CD4-positive, alpha-beta T cell treated with Interleukin-12 subunit alpha and Interleukin-12 subunit beta, for 1 hour (primary cell): ENCODE results near the gene ZNF831.
A peak's percentile ranks its signal among the peaks of the same experiment; 100 is the strongest.

Experiments
- DNase-seq: peaks from one replicate; pipeline ENCODE4 v3.0.0-alpha.2; 2020

The ZNF831 gene

DNA sequence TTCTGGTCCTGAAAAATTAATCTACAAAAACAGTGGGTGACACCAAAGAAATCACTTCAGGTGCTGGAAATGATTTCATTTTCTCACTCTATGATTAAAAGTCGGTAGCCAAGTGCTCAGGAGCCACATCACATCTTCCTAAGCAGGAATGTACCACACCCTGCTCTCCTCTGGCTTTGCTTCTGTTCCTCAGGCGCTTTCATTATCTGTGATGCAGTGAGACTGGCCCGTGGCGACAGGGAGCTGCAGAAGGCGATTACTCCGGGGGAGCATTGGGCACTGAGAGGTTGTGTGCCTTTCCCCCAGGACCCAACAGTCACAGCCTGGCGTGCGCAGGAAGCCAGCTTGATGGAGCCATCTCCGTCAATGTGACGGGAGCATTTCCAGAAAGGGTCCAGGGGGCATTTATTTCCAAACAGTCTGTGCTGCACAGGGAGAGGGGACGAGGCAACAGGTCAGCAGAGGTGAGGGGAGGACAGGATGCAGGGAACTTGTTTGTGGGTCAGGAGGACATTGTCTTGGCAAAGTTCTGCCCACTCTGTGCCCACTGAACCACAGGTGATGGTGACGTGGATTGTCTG, 5.6 kb upstream of the ZNF831 start:
- DNase-seq = no peak

DNA sequence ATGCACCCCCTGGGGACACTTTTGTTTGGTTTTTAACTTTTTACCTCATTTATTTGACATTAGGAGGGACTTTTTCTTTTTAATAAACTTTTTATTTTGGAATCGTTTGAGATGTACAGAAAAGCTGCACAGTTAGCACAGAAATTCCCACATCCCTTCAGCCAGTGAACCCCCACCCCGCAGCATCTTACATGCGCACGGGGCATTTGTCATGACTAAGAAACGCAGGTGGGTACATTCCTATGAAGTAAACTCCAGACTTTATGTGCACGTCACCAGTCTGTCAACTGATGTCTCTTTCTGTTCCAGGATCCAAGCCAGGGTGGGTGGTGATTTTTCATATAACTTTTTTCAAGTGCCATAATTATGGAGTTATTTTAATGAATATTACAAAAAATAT, 4.9 kb upstream of the ZNF831 start:
- DNase-seq = no peak

DNA sequence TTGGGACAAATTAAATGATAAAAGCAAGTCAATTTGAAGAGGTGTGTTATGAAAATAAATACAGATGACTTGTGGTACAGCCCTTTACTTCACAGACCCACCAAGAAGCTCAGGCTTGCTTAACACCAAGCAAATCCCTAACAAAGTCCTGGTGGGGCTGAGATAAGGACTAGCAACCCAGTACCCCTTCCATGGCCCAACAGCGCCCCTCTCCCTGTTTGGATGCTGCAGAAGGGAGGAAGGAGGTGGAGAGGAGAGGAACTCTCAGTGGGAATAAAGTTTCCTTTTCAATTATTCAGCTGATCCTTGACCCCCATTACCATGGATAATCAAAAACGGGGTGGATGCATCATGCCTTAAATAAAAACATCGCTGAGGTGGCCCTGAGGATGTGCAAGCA, 4.5 kb upstream of the ZNF831 start:
- DNase-seq = no peak

DNA sequence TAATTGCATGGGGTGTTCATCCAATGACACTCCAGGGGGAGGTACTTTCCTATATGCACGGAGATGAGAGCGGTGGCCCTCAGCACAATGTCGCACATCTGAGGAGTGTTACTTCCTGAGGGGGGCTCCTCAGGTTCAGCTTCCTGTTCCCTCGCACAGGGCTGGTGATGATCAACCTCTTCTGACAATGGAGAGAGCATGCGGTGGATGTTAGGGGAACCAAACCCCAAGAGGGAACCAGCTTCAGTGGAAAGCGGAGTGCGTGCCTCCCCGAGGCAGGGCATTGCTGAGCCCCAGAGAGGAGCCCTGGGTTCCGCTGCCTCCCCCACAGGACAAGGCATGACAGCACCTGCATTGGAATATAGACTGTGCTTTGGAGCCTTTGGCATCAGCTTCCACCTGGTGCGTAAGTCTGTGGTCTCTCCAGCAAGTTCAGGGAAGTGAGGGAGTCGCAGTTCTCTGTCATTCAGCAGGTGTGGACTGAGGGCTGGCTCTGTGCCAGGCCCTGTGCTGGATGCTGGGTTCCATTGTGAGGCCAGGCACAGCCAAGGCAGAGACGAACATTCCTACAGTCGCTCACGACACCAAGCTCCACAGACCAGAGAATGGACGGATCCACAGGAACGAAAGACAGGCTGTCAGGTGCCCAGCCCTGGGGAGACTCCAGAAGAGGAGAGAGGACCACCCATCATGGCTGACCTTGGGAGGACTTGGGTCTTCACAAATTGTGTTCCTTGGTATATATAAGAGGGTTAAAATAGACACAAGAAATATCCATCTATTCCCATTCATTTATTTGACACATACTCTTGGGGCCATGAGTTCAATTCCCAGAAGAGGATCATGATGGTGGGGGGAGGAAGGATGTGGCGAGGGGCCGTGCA, 3.9 kb upstream of the ZNF831 start:
- DNase-seq = peak; percentile 89

DNA sequence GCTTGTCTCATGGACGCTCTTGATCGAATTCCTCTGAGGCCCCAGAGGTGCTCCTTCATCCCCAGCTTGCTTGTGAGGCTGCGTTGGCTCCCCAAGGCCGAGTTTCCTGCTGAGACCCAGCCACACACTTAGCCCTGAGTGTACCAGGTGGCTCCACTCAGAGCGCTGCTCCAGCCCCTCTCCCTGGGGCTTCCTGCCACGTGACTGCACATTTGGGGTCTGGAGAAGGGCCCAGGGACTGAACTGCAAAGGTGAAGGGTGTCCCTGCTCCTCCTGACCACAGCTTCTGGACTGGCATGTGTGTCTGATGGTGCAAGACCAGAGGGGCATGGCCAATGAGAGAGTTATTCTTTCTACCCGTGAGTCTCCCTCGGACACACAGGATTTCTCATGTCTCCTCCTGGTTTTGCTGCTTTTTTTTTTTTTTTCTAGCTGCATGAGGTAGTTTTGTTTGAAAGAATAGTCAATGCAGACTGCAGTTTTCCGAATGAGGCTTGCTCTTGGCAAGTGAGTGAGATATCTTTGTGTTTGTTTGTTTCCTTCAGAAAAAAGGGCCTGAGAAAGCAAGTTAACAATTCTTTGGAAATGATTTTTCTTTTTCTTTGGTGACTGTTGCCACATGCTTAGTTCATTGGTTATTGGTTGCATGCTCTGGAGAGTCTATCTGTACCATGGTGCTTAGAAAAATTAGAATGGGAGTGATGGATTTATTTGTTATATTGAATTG, 3.1 kb upstream of the ZNF831 start:
- peak; percentile 56 for DNase-seq

DNA sequence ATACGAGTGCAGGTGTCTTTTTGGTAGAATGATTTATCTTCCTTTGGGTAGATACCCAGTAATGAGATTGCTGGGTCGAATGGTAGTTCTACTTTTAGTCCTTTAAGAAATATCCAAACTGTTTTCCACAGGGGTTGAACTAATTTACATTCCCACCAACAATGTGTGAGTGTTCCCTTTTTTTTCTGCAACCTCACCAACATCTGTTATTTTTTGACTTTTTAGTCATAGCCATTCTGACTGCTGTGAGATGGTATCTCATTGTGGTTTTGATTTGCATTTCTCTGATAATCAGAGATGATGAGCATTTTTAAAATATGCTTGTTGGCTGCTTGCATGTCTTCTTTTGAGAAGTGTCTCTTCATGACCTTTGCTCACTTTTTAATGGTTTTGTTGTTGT, 1.9 kb upstream of the ZNF831 start:
- peak; percentile 71 for DNase-seq

DNA sequence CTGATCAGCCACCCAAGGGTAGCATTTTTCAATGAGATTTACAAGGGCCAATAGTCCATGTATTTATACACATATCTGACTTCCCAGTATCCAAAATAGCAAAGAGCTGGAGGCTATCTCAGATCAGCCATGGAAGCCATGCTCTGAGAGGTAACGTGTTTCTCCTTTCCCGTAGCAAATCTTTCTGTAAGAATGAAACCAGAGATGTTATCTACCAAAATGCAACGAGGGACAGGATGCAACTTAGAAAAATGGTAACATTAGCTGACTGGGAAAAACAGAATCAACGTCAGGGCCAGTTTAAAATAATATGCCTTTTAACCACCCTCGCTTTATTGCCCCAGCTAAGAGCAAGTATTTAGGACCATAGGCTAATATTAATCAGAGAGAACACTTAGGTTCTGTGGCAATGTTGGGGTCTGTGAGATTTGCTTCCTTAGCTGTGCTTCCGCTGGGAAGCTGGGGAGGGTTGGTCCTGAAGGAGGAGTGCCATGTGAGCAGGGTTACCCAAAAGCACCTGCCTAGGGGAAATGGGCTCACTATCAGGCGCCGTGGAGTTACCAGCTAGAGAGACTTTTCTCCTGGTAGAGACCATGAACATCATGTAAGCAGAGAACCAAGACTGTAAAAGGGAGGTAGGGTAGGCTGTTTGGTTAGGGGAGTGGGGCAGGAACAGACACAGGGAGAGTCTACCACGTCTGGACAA, 1.2 kb downstream of the ZNF831 start:
- DNase-seq = peak; percentile 71

DNA sequence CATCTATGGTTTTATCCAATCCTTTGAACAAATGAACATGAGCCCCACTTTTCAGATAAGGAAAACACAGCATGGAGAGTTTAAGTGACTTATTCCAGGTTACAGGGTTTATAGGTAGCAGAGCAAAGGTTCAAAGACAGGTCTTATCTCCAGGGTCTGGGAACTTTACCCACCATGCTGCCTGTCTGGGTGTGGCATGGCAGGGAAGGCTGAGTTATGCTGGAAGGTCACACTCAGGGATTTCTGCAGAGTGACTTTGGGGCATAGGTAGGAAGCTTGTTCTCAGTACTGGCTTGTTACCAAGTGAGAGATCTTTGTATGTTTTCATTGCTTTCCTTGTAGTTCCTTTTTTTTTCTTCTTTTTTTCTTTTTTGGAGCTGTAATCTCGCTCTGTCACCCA, 1.8 kb downstream of the ZNF831 start:
- DNase-seq = peak; percentile 51

DNA sequence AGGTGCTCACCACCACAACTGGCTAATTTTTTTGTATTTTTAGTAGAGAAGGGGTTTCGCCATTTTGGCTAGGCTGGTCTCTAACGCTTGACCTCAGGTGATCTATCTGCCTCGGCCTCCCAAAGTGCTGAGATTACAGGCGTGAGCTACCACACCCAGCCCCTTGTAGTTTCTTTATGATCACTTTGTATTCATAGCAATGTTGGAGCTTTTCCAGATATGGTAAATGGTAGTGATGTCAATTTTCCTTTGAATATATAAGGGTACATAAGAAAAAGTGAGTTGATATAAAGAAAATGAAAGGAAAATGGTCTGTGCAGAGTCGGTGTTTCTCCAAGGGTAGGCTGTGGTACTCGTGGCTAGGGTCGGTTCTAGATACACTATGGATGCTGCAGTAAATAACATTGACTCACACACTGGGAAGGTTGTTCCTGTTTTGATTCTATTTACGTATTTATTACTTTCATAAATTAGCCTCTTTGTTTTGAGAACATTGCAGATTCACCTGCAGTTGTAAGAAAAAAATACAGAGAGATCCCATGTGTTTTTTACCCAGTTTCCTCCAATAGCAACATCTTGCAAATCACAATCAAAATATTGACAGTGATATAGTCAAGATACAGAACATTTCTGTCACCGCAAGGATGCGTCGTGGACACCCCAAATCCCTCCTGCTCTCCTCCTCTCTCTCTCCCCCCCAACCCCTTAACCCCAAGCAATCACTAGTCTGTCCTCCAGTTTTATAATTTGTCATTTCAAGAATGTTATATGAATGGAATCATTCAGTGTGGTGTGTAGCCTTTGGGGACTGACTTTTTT, 2.5 kb downstream of the ZNF831 start:
- DNase-seq = peak; percentile 76

DNA sequence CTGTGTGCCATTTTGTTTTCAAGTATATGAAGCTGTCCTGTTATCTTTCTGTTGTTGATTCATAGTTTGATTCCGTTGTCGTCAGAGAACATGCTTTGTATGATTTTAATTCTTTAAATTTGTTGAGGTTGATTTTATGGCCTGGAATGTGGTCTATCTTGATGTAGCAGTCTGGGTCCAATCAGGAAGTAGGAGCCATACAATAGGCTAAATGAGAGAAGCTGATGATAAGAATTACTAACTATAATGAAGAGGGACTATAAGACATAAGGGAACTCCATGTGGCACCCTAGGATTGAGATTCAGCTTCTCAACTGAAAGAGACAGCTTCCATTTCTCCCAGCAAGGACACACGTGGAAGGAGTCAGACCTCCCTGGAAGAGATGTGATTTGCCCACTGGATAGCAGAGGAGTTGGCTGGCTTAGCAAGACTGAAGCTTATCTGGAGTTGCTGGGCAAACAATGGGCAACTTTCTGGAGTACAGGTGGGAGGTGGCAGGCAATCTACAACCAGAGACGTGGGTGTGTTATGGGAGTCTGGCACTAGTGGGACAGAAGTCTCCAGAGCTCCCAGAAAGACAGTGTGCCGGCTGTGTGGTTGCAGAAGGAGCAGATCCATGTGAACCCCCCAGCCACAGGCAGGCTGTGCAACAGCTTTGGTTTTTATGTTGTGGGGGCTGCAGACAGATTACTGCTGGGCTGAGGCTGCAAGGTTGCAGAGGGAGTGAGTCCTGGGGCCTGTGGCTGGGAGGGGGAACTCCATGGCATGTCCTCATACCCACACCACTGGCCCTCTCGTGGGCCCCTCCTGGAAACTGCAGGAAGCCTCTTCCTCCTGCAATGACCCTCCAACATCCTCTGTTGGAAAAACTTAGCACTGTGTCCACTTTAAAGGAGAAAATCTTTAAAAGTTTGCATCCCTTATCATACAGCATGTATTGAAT, 7.1 kb downstream of the ZNF831 start:
- DNase-seq = no peak

DNA sequence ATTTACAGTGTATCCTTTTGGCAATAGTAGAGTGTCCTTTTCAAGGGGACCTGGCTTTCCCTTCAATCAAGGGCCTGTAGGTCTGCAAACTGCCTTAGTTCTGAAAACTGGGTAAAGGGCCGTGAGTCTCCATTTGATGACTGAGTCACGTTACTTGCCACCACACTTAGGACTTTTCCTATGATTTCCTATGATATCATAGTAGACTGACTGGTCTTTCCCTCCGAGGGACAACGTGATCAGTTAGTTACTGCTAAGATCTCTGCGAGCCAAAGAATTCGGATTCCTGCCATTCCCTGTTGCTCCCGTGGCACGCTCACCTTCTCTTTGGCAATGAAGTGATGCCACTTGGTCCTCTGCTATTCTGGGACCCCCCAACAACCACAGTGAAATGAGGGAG, 8.4 kb downstream of the ZNF831 start:
- DNase-seq = no peak

DNA sequence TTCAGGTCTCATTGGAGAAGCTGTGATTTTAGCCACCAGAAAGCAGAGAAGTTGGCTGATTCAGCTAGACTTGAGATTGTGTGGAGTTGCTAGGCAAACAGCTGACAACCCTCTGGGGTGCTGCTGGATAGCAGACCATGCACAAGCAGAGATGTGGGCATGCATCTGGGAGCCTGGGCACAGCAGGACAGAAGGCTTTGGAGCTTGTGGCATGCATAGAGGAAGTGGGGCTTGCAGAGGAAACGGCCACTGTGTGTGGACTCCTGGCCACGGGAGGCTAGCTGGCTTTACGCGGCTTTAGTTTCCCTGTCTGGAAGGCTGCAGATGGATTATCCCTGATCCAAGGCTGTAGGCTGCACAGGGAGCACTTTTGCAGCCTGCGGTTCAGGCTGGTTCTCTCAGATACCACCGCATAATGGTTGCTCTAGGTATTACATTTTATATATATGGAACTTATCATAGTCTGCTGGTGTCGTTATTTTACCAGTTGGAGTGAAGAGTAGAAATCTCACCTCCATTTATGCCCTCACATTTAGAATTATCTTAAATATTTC, 10.4 kb downstream of the ZNF831 start:
- no peak for DNase-seq

DNA sequence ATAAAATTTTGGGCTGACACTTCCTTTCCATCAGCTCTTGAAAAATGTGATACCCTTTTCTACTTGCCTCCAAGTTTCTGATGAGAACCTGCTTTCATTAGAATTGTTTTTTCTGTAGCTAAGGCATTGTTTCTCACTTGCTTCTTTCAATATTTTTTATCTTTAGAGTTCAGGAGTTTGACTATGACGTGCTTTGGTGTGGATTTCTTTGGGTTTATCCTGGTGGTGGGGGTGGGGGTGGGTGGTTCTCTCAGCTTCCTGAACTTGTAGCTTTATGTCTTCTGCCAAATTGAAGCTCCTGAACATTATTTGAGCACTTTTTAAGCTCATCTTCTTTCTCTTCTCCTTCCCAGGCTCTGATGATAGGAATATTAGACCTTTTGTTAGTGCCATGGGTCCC, 11.4 kb downstream of the ZNF831 start:
- DNase-seq = no peak

DNA sequence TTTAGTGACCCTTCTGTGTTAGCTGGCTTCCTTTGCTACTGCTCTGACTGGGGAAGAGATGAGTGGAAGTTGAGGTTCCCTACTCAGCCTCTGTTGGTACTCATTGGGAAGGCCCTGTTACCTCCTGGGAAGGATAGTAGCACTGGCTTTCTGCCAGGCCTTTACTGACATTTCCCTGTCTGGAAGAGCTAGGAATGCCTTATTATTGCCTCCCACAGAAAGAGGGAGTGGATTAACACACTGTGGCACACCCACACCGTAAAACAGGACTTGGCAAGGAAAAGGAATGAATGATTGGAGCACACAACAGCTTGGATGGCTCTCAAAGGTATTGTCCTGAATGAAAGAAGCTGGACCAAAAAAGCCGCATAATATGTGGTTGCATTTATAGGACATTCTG, 12.2 kb downstream of the ZNF831 start:
- no peak for DNase-seq

DNA sequence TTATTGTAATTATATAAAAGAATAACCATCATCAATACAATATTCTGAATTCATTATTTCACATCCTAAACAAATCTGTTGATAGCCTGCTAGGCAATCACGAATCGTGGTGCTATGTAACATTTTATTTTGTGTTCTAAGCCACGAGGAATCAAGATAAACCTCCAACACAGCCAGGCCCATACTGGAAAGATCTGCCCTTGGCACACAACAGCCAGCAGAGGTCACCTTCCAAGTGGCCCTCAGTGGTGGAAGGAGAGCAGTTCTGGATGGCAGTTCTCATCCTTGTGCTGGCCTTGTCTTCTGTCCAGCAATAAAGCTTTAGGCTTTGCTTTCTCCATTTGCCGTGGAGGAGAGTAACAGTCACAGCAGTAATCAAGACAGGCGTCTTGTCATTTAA, 13.2 kb downstream of the ZNF831 start:
- DNase-seq = no peak

DNA sequence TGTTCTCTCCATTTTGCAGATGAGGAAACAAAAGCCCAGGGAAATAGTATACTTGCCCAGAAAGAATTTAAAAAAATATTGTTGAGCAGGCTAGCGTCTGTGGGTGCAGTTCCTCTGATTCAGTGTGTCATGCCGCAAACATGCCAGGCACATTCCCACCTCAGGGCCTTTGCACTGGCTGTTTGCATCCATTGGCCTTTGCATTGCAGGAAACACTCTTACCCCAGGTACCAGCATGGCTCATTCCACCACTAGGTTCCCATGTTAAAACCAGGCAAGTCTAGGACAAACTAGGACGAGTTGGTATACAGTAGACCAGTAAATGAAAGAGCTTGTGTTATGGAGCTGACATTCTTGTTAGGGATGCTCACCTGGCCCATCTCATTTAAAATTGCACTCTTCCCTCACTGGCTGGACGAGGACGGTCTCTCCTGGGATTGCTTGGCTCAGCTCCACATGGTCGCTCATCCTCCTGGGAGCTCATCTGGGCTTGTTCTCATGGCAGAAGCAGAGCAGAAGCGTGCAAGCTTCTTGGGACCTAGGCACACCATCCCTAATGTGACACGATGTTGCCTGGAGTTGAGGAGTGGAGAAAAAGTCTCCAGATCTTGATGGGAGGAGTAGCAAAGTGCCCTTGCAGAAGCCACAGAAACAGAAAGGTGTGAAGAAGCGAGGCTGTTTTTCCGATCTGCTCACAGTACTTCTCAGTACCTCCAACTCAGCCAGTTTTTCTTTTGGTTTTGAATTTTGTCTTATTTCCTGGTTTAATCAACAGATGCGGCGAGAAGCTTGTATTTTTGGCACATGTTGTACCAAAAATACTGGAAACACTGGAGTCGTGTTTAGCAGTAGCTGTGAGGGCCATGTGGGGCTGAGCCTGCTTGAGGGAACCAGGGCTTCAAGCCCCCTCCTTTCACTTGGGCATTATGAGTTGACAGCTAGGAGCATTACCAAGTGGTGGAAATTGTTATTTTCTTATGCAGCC, 13.9 kb downstream of the ZNF831 start:
- DNase-seq = peak; percentile 60

DNA sequence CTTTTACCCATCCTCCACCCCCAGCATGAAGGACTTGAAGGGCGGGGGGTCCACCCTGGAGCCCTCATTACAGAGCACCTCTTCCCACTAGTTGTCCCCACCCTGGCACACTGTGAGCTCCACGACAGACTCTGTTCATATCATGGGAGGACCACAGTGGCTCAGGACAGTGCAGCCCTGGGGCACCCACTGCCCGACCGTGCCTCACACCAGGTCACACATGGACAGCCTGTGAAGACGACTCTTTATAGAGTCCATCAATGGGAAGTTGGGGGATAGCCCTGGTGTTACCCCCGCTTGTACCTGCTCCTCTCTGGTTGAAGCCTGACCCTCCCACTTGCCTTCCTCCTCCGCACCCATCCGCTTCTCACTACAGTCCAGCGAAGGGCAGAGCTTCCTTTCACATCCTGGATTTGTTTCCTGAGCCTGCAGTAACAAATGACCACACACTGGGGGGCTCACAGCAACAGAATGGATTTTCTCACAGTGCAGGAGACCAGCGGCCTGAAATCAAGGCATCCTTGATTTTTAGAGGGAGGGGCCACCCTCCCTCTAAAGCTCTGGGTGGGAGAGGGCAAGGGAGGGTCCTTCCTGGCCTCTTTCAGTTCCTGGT, 15.5 kb downstream of the ZNF831 start:
- DNase-seq = no peak

DNA sequence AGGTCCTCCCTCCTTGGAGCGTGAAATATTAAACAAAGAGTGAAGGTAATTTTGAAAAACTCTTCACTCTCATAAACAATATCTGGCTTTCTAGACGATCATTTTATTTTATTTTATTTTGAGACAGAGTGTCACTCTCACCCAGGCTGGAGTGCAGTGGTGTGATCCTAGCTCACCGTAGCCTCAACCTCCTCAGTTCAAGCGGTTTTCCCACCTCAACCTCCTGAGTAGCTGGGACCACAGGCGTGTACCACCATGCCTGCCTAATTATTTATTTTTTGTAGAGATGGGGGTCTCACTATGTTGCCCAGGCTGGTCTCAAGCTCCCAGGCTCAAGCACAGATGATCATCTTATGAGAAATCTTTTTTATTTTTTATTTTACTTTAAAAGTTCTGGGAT, 16.4 kb downstream of the ZNF831 start:
- DNase-seq = no peak

DNA sequence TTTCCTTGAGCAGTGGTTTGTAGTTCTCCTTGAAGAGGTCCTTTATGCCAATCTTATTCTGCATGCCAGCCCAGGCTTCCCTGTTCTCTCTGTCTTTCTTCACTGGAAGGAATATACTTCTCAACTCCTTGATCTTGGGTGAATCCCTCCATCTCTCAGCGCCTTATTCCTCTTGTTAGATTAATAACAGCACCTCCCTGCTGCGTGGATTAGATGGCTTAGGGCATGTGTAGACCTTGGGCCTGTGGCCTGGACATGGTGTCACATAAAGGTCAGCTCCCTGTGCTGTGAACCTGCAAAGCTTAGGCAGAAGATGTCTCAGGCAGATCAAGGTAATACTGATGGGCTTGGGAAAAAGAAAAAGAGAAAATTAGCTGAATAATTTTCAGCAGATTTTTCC, 18.3 kb downstream of the ZNF831 start:
- no peak for DNase-seq
